ENCODE data around the gene NBL1. TPM values are rescaled to one million over a fixed set of nuclear protein-coding genes. Genes with fewer than 3 reads are reported as not detected.

Gene NBL1
- total RNA-seq, 4 donors from 2014 or later = 54.1 to 222 (median 71.1) TPM

DNA sequence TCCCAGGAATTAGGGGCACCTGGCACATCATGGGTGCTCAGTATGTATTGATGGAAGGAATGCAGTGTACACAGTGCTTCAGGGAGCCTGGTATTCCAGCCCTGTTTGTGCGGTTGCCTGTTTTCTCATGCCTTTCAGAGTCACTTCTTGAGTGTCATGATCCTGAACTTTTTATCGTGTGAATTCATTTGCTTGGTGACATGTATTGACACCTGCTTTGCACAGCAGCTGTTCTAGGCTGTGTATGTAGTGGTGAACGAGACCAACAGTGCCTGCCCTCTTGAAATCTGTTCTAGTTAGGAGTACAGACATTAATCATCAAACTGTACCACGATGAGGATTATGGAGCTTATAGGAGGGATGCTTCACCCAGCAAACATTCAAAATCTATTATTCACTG is 26.7 kb downstream of the NBL1 start:
- Histone ChIP-seq H3K4me1 (no peaks in the 10 kb centered on the region), H3K4me3 (no peak overlapping the region), H3K27me3 (peaks cover 0 to 6% of the 10 kb centered on the region in 2 donors), H3K36me3 (no peaks in the 10 kb centered on the region), H3K27ac (no peak overlapping the region), H3K9me3 (no peaks in the 10 kb centered on the region)
- no peak for DNase-seq
- TF ChIP-seq POLR2A (IDR thresholded peaks at IDR 0.05) = no peak
- TF ChIP-seq, protein P1, sequence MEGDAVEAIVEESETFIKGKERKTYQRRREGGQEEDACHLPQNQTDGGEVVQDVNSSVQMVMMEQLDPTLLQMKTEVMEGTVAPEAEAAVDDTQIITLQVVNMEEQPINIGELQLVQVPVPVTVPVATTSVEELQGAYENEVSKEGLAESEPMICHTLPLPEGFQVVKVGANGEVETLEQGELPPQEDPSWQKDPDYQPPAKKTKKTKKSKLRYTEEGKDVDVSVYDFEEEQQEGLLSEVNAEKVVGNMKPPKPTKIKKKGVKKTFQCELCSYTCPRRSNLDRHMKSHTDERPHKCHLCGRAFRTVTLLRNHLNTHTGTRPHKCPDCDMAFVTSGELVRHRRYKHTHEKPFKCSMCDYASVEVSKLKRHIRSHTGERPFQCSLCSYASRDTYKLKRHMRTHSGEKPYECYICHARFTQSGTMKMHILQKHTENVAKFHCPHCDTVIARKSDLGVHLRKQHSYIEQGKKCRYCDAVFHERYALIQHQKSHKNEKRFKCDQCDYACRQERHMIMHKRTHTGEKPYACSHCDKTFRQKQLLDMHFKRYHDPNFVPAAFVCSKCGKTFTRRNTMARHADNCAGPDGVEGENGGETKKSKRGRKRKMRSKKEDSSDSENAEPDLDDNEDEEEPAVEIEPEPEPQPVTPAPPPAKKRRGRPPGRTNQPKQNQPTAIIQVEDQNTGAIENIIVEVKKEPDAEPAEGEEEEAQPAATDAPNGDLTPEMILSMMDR (IDR thresholded peaks at IDR 0.05) = no peak
- intact Hi-C loops (cut with DNase I; ENCODE audit: low total_unique reads) = no loop called here

DNA sequence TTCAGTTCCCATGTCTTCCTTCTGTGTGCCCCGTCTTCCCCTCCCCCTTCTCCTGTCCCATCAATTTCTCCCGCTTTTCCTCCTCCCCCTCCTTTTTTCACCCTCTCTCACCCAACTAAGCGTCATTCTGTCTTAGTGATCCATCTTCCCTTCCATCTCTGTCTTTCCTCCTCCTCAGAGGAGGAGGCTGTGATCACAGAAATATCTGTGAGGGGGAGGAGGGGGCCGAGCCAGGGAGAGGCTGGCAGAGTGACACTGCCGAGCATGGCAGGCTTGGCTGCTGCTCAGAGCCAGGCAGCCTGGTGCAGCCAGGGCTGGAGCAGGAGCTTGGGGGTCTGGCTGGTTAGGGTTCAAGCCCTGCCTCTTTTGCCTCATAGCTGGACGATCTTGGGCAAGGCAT is 28.1 kb downstream of the NBL1 start:
- H3K4me1 ChIP-seq = no peaks in the 10 kb centered on the region
- H3K9me3 ChIP-seq = no peaks in the 10 kb centered on the region
- intact Hi-C loops (cut with DNase I; ENCODE audit: low total_unique reads) = no loop called here
- no peaks in the 10 kb centered on the region for H3K27me3 ChIP-seq
- no peak for DNase-seq
- H3K36me3 ChIP-seq = no peaks in the 10 kb centered on the region
- H3K4me3 ChIP-seq = no peak overlapping the region
- H3K27ac ChIP-seq = no peak overlapping the region
- TF ChIP-seq, protein P1 (IDR thresholded peaks at IDR 0.05) = no peak
- TF ChIP-seq POLR2A (IDR thresholded peaks at IDR 0.05) = no peak

DNA sequence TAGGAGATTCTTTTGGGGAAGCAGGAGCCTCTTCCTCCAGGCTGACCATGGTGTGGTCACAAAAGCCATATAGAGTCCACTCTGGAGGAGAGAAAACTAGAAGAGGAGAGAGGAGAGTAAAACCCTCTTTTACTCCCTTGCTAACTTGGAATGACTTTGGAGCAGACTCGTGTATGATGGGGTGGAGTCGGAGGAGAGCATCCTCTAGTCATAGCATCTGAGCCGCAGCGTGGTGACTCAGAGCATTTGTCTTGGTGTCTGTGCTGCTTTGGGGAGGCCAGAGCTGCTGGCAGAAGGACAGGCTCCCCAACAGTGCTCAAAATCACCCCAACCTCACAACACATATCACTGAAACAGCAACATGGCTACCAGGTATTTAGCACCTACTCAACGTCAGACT is 31.7 kb downstream of the NBL1 start:
- no peaks in the 10 kb centered on the region for H3K36me3 ChIP-seq
- H3K9me3 ChIP-seq = no peaks in the 10 kb centered on the region
- no peak overlapping the region for H3K27ac ChIP-seq
- no peak overlapping the region for H3K4me3 ChIP-seq
- DNase-seq = no peak
- H3K27me3 ChIP-seq = no peaks in the 10 kb centered on the region
- H3K4me1 ChIP-seq = no peaks in the 10 kb centered on the region
- TF ChIP-seq, protein P1 (IDR thresholded peaks at IDR 0.05) = no peak
- no peak for TF ChIP-seq POLR2A (IDR thresholded peaks at IDR 0.05)
- intact Hi-C loops (cut with DNase I; ENCODE audit: low total_unique reads) = no loop called here

DNA sequence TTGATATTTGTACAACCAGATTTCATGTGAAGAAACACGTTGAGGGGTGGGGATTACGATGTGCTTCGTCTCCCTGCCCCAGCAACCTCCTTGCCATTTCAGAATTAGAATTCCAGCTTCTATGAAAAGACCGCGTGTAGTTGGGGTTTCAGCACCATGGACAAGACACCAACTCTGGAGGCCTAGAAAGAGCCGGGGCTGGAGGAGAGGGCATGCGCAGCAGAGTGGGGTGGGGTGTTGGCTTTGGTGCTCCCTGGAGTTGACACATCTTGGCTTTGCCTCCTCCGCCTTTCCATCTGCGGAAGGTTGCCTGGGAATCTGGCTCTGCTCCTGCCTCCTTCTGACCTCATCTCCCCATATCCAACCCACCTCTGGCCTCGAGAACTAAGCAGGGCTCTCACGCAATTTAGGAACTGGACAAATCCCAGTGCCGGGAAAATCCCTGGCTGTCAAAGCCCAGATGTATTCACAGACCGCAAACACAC is 32.4 kb downstream of the NBL1 start:
- no peaks in the 10 kb centered on the region for H3K4me1 ChIP-seq
- intact Hi-C loops (cut with DNase I; ENCODE audit: low total_unique reads) = no loop called here
- no peaks in the 10 kb centered on the region for H3K36me3 ChIP-seq
- no peak for TF ChIP-seq POLR2A (IDR thresholded peaks at IDR 0.05)
- TF ChIP-seq, protein P1 (IDR thresholded peaks at IDR 0.05) = no peak
- H3K4me3 ChIP-seq = no peak overlapping the region
- no peaks in the 10 kb centered on the region for H3K9me3 ChIP-seq
- H3K27me3 ChIP-seq = no peaks in the 10 kb centered on the region
- peak in 1 of 2 donors; percentile 65 for DNase-seq
- no peak overlapping the region for H3K27ac ChIP-seq

DNA sequence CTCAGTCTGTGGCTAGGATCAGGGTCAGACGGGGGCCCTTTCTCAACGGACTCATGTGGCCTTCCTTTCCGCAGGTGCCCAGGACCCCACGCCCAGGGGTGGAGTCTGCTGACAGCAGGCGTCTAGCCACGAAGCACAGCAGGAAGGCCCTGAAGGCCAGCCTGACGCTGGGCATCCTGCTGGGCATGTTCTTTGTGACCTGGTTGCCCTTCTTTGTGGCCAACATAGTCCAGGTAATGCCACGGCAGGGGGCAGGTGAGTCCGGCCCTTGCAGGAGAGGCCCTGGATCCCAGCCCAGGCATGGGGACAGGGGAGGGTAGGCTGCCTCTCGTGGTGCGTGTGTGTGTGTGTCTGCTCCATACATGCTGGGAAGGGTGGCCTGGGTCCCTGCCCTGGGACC is 34.4 kb downstream of the NBL1 start:
- no peak overlapping the region for H3K27ac ChIP-seq
- H3K27me3 ChIP-seq = no peaks in the 10 kb centered on the region
- no peaks in the 10 kb centered on the region for H3K36me3 ChIP-seq
- no peaks in the 10 kb centered on the region for H3K4me1 ChIP-seq
- H3K4me3 ChIP-seq = no peak overlapping the region
- no peak for DNase-seq
- TF ChIP-seq, protein P1 (IDR thresholded peaks at IDR 0.05) = no peak
- no peak for TF ChIP-seq POLR2A (IDR thresholded peaks at IDR 0.05)
- no peaks in the 10 kb centered on the region for H3K9me3 ChIP-seq
- intact Hi-C loops (cut with DNase I; ENCODE audit: low total_unique reads) = no loop called here
